ENCODE results near the gene CNTN4. TPM values are rescaled to one million over a fixed set of nuclear protein-coding genes. Genes with fewer than 3 reads are reported as not detected.

CNTN4 gene
- total RNA-seq, 1 donor from 2014 or later: not detected

DNA sequence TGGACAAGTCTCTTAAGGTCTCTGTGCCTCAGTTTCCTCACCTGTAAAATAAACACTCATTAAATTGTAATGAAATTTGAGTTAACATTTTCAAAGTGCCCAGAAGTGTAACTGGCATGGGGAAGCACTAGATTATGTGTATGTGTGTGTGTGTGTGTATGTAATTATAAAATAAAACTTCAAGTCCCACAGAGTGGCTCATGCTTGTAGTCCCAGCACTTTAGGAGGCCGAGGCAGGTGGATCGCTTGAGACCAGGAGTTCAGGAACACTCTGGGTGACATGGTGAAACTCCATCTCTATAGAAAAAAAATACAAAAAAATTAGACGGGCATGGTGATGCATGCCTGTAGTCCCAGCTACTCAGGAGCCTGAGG, 608.2 kb downstream of the CNTN4 start:
- H3K9ac ChIP-seq (ENCODE audit: low read length): no peak overlapping the region
- Mint-ChIP-seq H3K27ac (ENCODE audit: unreplicated experiment) (no peak overlapping the region), H3K36me3 (ENCODE audit: low read depth, unreplicated experiment) (no peaks in the 10 kb centered on the region), H3K27me3 (ENCODE audit: low read depth, unreplicated experiment) (no peaks in the 10 kb centered on the region), H3K4me3 (ENCODE audit: unreplicated experiment) (no peak overlapping the region), H3K4me1 (ENCODE audit: low read depth, unreplicated experiment) (no peaks in the 10 kb centered on the region), H3K9me3 (ENCODE audit: unreplicated experiment) (no peaks in the 10 kb centered on the region)
- DNase-seq (ENCODE audit: low read depth): no peak
- TF ChIP-seq, protein P1, sequence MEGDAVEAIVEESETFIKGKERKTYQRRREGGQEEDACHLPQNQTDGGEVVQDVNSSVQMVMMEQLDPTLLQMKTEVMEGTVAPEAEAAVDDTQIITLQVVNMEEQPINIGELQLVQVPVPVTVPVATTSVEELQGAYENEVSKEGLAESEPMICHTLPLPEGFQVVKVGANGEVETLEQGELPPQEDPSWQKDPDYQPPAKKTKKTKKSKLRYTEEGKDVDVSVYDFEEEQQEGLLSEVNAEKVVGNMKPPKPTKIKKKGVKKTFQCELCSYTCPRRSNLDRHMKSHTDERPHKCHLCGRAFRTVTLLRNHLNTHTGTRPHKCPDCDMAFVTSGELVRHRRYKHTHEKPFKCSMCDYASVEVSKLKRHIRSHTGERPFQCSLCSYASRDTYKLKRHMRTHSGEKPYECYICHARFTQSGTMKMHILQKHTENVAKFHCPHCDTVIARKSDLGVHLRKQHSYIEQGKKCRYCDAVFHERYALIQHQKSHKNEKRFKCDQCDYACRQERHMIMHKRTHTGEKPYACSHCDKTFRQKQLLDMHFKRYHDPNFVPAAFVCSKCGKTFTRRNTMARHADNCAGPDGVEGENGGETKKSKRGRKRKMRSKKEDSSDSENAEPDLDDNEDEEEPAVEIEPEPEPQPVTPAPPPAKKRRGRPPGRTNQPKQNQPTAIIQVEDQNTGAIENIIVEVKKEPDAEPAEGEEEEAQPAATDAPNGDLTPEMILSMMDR (IDR thresholded peaks at IDR 0.05; ENCODE audit: insufficient read depth, low read depth, low read length): no peak
- no peak for TF ChIP-seq EZH2 (IDR thresholded peaks at IDR 0.05; ENCODE audit: insufficient read depth, low read length)
- no peaks in the 10 kb centered on the region for H3K9me3 ChIP-seq (ENCODE audit: insufficient read depth, low read depth, low read length)
- no peak for FAIRE-seq
- H3K36me3 ChIP-seq (ENCODE audit: insufficient read depth, low read length): no peaks in the 10 kb centered on the region
- no peaks in the 10 kb centered on the region for H3K79me2 ChIP-seq (ENCODE audit: insufficient read depth, low read length)
- no peak overlapping the region for H3K4me3 ChIP-seq (ENCODE audit: insufficient read depth, low read depth, low read length)
- no peaks in the 10 kb centered on the region for H3K27me3 ChIP-seq (ENCODE audit: insufficient read depth, low read length)
- H3K4me1 ChIP-seq (ENCODE audit: insufficient read depth, low read length): no peaks in the 10 kb centered on the region
- no peaks in the 10 kb centered on the region for H4K20me1 ChIP-seq (ENCODE audit: insufficient read depth, low read length)
- H2AFZ ChIP-seq (ENCODE audit: low read depth, low read length): no peak overlapping the region
- H3K27ac ChIP-seq (ENCODE audit: low read depth, low read length): no peak overlapping the region
- no peak overlapping the region for H3K4me2 ChIP-seq (ENCODE audit: low read length)

DNA sequence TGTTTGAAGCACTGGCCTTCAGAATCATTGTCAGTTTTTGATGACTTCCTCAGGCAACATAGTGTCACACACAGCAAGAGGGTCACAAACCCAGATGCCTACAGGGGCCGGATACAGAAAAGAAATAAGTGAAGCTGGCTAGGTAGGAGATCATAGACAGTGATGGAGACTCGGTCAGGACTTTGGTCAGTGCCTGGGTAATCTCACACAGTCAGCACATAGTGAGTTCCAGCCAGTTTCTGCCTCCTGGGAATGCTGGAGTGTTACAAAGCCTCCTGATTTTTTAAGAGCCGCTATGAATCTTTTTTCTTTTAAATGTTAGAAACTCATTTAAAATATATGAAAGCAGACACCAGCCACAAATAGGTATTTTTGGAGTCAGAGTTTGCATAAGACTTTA, 612.4 kb downstream of the CNTN4 start:
- H3K27ac ChIP-seq (ENCODE audit: low read depth, low read length): no peak overlapping the region
- no peak overlapping the region for H2AFZ ChIP-seq (ENCODE audit: low read depth, low read length)
- no peaks in the 10 kb centered on the region for H3K36me3 ChIP-seq (ENCODE audit: insufficient read depth, low read length)
- no peak overlapping the region for H3K27ac Mint-ChIP-seq (ENCODE audit: unreplicated experiment)
- no peaks in the 10 kb centered on the region for H3K79me2 ChIP-seq (ENCODE audit: insufficient read depth, low read length)
- H3K36me3 Mint-ChIP-seq (ENCODE audit: low read depth, unreplicated experiment): no peaks in the 10 kb centered on the region
- no peaks in the 10 kb centered on the region for H3K4me1 ChIP-seq (ENCODE audit: insufficient read depth, low read length)
- FAIRE-seq (no peak), DNase-seq (ENCODE audit: low read depth) (no peak)
- H3K9me3 Mint-ChIP-seq (ENCODE audit: unreplicated experiment): peaks cover 1% of the 10 kb centered on the region
- no peaks in the 10 kb centered on the region for H3K27me3 Mint-ChIP-seq (ENCODE audit: low read depth, unreplicated experiment)
- H3K4me1 Mint-ChIP-seq (ENCODE audit: low read depth, unreplicated experiment): no peaks in the 10 kb centered on the region
- no peak overlapping the region for H3K4me3 ChIP-seq (ENCODE audit: insufficient read depth, low read depth, low read length)
- H3K9me3 ChIP-seq (ENCODE audit: insufficient read depth, low read depth, low read length): no peaks in the 10 kb centered on the region
- no peak overlapping the region for H3K9ac ChIP-seq (ENCODE audit: low read length)
- no peak overlapping the region for H3K4me2 ChIP-seq (ENCODE audit: low read length)
- no peaks in the 10 kb centered on the region for H4K20me1 ChIP-seq (ENCODE audit: insufficient read depth, low read length)
- TF ChIP-seq, protein P1 (IDR thresholded peaks at IDR 0.05; ENCODE audit: insufficient read depth, low read depth, low read length): no peak
- no peak for TF ChIP-seq EZH2 (IDR thresholded peaks at IDR 0.05; ENCODE audit: insufficient read depth, low read length)
- no peak overlapping the region for H3K4me3 Mint-ChIP-seq (ENCODE audit: unreplicated experiment)
- H3K27me3 ChIP-seq (ENCODE audit: insufficient read depth, low read length): no peaks in the 10 kb centered on the region

- H3K36me3 Mint-ChIP-seq (ENCODE audit: low read depth, unreplicated experiment): no peaks in the 10 kb centered on the region
- Histone ChIP-seq H3K4me1 (ENCODE audit: insufficient read depth, low read length) (no peaks in the 10 kb centered on the region), H3K36me3 (ENCODE audit: insufficient read depth, low read length) (no peaks in the 10 kb centered on the region), H3K9me3 (ENCODE audit: insufficient read depth, low read depth, low read length) (no peaks in the 10 kb centered on the region), H3K27ac (ENCODE audit: low read depth, low read length) (no peak overlapping the region), H3K4me2 (ENCODE audit: low read length) (no peak overlapping the region), H3K9ac (ENCODE audit: low read length) (no peak overlapping the region), H4K20me1 (ENCODE audit: insufficient read depth, low read length) (no peaks in the 10 kb centered on the region), H3K4me3 (ENCODE audit: insufficient read depth, low read depth, low read length) (no peak overlapping the region), H3K27me3 (ENCODE audit: insufficient read depth, low read length) (no peaks in the 10 kb centered on the region), H2AFZ (ENCODE audit: low read depth, low read length) (no peak overlapping the region), H3K79me2 (ENCODE audit: insufficient read depth, low read length) (no peaks in the 10 kb centered on the region)
- no peaks in the 10 kb centered on the region for H3K27me3 Mint-ChIP-seq (ENCODE audit: low read depth, unreplicated experiment)
- H3K4me3 Mint-ChIP-seq (ENCODE audit: unreplicated experiment): no peak overlapping the region
- H3K9me3 Mint-ChIP-seq (ENCODE audit: unreplicated experiment): peaks cover 1% of the 10 kb centered on the region
- TF ChIP-seq, protein P1 (IDR thresholded peaks at IDR 0.05; ENCODE audit: insufficient read depth, low read depth, low read length): peak; percentile 7
- no peak for TF ChIP-seq EZH2 (IDR thresholded peaks at IDR 0.05; ENCODE audit: insufficient read depth, low read length)
- no peaks in the 10 kb centered on the region for H3K4me1 Mint-ChIP-seq (ENCODE audit: low read depth, unreplicated experiment)
- DNase-seq (ENCODE audit: low read depth) (no peak), FAIRE-seq (no peak)
- H3K27ac Mint-ChIP-seq (ENCODE audit: unreplicated experiment): no peak overlapping the region
These were observed 615.3 kb downstream of the CNTN4 start for GRCh38 chr3:2713923-2714322.
